ENCODE measurements around the gene UFC1.

DNA sequence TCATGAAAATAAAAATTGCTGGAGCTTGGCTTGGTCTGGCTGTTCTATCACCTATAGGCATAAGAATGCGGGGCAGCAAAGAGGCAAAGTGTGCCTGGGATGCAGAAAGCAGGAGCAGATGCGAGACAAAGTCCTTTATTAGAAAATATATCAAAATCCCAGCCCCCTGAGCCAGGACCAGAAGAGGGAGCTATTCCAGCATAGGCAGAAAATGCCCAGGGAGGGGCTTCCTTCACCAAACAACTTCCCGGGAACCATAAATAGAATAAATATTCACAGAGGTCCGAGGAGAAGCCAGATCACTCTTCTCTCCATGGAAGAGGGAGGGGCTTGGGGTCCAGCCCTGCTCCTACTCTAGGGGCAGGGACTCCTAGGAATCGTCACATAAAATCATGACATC is 17.4 kb downstream of the UFC1 start:
- TF ChIP-seq, protein P1, sequence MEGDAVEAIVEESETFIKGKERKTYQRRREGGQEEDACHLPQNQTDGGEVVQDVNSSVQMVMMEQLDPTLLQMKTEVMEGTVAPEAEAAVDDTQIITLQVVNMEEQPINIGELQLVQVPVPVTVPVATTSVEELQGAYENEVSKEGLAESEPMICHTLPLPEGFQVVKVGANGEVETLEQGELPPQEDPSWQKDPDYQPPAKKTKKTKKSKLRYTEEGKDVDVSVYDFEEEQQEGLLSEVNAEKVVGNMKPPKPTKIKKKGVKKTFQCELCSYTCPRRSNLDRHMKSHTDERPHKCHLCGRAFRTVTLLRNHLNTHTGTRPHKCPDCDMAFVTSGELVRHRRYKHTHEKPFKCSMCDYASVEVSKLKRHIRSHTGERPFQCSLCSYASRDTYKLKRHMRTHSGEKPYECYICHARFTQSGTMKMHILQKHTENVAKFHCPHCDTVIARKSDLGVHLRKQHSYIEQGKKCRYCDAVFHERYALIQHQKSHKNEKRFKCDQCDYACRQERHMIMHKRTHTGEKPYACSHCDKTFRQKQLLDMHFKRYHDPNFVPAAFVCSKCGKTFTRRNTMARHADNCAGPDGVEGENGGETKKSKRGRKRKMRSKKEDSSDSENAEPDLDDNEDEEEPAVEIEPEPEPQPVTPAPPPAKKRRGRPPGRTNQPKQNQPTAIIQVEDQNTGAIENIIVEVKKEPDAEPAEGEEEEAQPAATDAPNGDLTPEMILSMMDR (IDR thresholded peaks at IDR 0.05; ENCODE audit: poor library complexity, severe bottlenecking): no peak
- no peak for TF ChIP-seq POLR2AphosphoS5 (IDR thresholded peaks at IDR 0.05)
- no peak for TF ChIP-seq EZH2 (IDR thresholded peaks at IDR 0.05; ENCODE audit: borderline replicate concordance, insufficient read depth, low read length, poor library complexity, severe bottlenecking)
- TF ChIP-seq EP300 (conservative IDR thresholded peaks at IDR 0.05; ENCODE audit: poor library complexity, severe bottlenecking): no peak
